Measurements from ENCODE around the gene LCN10. TPM values are rescaled to one million over a fixed set of nuclear protein-coding genes. Genes with fewer than 3 reads are reported as not detected.

The LCN10 gene
- total and polyA plus RNA-seq, 9 of the 15 experiments (the other 6 are each of a cell fraction or from before 2014, with no cell fraction given) = 0.10 to 0.21 (median 0.14) TPM; not detected in 6

DNA sequence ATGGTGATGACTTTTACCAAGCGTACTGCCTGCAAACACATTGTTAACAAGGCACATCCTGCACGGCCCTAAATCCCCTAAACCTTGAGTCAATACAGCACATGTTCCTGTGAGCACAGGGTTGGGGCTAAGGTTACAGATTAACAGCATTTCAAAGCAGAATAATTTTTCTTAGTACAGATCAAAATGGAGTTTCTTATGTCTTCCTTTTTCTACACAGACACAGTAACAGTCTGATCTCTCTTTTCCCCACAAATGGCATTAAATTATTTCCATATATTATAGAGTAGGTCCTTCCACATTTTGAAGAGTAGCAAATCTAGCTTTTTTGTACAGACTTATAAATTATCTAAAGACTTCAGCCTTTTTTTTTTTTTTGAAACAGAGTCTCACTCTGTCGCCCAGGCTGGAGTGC is 46.8 kb upstream of the LCN10 start (continued):
- TF ChIP-seq, protein P1, sequence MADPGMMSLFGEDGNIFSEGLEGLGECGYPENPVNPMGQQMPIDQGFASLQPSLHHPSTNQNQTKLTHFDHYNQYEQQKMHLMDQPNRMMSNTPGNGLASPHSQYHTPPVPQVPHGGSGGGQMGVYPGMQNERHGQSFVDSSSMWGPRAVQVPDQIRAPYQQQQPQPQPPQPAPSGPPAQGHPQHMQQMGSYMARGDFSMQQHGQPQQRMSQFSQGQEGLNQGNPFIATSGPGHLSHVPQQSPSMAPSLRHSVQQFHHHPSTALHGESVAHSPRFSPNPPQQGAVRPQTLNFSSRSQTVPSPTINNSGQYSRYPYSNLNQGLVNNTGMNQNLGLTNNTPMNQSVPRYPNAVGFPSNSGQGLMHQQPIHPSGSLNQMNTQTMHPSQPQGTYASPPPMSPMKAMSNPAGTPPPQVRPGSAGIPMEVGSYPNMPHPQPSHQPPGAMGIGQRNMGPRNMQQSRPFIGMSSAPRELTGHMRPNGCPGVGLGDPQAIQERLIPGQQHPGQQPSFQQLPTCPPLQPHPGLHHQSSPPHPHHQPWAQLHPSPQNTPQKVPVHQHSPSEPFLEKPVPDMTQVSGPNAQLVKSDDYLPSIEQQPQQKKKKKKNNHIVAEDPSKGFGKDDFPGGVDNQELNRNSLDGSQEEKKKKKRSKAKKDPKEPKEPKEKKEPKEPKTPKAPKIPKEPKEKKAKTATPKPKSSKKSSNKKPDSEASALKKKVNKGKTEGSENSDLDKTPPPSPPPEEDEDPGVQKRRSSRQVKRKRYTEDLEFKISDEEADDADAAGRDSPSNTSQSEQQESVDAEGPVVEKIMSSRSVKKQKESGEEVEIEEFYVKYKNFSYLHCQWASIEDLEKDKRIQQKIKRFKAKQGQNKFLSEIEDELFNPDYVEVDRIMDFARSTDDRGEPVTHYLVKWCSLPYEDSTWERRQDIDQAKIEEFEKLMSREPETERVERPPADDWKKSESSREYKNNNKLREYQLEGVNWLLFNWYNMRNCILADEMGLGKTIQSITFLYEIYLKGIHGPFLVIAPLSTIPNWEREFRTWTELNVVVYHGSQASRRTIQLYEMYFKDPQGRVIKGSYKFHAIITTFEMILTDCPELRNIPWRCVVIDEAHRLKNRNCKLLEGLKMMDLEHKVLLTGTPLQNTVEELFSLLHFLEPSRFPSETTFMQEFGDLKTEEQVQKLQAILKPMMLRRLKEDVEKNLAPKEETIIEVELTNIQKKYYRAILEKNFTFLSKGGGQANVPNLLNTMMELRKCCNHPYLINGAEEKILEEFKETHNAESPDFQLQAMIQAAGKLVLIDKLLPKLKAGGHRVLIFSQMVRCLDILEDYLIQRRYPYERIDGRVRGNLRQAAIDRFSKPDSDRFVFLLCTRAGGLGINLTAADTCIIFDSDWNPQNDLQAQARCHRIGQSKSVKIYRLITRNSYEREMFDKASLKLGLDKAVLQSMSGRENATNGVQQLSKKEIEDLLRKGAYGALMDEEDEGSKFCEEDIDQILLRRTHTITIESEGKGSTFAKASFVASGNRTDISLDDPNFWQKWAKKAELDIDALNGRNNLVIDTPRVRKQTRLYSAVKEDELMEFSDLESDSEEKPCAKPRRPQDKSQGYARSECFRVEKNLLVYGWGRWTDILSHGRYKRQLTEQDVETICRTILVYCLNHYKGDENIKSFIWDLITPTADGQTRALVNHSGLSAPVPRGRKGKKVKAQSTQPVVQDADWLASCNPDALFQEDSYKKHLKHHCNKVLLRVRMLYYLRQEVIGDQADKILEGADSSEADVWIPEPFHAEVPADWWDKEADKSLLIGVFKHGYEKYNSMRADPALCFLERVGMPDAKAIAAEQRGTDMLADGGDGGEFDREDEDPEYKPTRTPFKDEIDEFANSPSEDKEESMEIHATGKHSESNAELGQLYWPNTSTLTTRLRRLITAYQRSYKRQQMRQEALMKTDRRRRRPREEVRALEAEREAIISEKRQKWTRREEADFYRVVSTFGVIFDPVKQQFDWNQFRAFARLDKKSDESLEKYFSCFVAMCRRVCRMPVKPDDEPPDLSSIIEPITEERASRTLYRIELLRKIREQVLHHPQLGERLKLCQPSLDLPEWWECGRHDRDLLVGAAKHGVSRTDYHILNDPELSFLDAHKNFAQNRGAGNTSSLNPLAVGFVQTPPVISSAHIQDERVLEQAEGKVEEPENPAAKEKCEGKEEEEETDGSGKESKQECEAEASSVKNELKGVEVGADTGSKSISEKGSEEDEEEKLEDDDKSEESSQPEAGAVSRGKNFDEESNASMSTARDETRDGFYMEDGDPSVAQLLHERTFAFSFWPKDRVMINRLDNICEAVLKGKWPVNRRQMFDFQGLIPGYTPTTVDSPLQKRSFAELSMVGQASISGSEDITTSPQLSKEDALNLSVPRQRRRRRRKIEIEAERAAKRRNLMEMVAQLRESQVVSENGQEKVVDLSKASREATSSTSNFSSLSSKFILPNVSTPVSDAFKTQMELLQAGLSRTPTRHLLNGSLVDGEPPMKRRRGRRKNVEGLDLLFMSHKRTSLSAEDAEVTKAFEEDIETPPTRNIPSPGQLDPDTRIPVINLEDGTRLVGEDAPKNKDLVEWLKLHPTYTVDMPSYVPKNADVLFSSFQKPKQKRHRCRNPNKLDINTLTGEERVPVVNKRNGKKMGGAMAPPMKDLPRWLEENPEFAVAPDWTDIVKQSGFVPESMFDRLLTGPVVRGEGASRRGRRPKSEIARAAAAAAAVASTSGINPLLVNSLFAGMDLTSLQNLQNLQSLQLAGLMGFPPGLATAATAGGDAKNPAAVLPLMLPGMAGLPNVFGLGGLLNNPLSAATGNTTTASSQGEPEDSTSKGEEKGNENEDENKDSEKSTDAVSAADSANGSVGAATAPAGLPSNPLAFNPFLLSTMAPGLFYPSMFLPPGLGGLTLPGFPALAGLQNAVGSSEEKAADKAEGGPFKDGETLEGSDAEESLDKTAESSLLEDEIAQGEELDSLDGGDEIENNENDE (IDR thresholded peaks at IDR 0.05; ENCODE audit: low read depth, low read length) = no peak
- no peak for TF ChIP-seq NR1H2 (CRISPR knock-in tag; IDR thresholded peaks at IDR 0.05)
- no peak for TF ChIP-seq ZFPM2 (CRISPR knock-in tag; IDR thresholded peaks at IDR 0.05)
- no peak for TF ChIP-seq CSDE1 (IDR thresholded peaks at IDR 0.05)
- peak in 1 of 2 experiments; percentile 78; a peak in 1 of 4 replicates for TF ChIP-seq TEAD1 (CRISPR knock-in tag; IDR thresholded peaks at IDR 0.05)
- TF ChIP-seq, protein P2, sequence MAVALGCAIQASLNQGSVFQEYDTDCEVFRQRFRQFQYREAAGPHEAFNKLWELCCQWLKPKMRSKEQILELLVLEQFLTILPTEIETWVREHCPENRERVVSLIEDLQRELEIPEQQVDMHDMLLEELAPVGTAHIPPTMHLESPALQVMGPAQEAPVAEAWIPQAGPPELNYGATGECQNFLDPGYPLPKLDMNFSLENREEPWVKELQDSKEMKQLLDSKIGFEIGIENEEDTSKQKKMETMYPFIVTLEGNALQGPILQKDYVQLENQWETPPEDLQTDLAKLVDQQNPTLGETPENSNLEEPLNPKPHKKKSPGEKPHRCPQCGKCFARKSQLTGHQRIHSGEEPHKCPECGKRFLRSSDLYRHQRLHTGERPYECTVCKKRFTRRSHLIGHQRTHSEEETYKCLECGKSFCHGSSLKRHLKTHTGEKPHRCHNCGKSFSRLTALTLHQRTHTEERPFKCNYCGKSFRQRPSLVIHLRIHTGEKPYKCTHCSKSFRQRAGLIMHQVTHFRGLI (CRISPR knock-in tag; IDR thresholded peaks at IDR 0.05) = peak; percentile 90
